ENCODE results near the gene CBARP.
A peak's percentile ranks its signal among the peaks of the same experiment; 100 is the strongest.

The CBARP gene

GRCh38 chr19:1235625-1236538, 1.9 kb downstream of the CBARP start:
- Histone ChIP-seq H3K4me1 (ENCODE audit: control insufficient read depth, insufficient read depth, low read length) (peaks cover 42% of the 10 kb centered on the region), H3K27me3 (ENCODE audit: control insufficient read depth, insufficient read depth, low read length) (peaks cover 33% of the 10 kb centered on the region), H3K4me3 (ENCODE audit: low read length) (no peak overlapping the region), H3K36me3 (ENCODE audit: control insufficient read depth, insufficient read depth, low read length) (no peaks in the 10 kb centered on the region), H3K9me3 (ENCODE audit: control insufficient read depth, low read length) (no peaks in the 10 kb centered on the region), H3K9ac (ENCODE audit: low read length) (no peak overlapping the region)

GRCh38 chr19:1234955-1235380, 2.8 kb downstream of the CBARP start:
- no peaks in the 10 kb centered on the region for H3K9me3 ChIP-seq (ENCODE audit: control insufficient read depth, low read length)
- H3K27me3 ChIP-seq (ENCODE audit: control insufficient read depth, insufficient read depth, low read length) = peaks cover 33% of the 10 kb centered on the region
- H3K4me1 ChIP-seq (ENCODE audit: control insufficient read depth, insufficient read depth, low read length) = peaks cover 37% of the 10 kb centered on the region
- H3K36me3 ChIP-seq (ENCODE audit: control insufficient read depth, insufficient read depth, low read length) = no peaks in the 10 kb centered on the region
- no peak overlapping the region for H3K4me3 ChIP-seq (ENCODE audit: low read length)
- H3K9ac ChIP-seq (ENCODE audit: low read length) = no peak overlapping the region

- Histone ChIP-seq H3K9ac (ENCODE audit: low read length) (no peak overlapping the region), H3K27me3 (ENCODE audit: control insufficient read depth, insufficient read depth, low read length) (peaks cover 33% of the 10 kb centered on the region), H3K9me3 (ENCODE audit: control insufficient read depth, low read length) (no peaks in the 10 kb centered on the region), H3K36me3 (ENCODE audit: control insufficient read depth, insufficient read depth, low read length) (no peaks in the 10 kb centered on the region), H3K4me1 (ENCODE audit: control insufficient read depth, insufficient read depth, low read length) (peaks cover 35% of the 10 kb centered on the region), H3K4me3 (ENCODE audit: low read length) (no peak overlapping the region)
Measured at GRCh38 chr19:1234051-1234954, 3.5 kb downstream of the CBARP start.

GRCh38 chr19:1233115-1233667, 4.6 kb downstream of the CBARP start:
- H3K4me3 ChIP-seq (ENCODE audit: low read length) = no peak overlapping the region
- no peaks in the 10 kb centered on the region for H3K36me3 ChIP-seq (ENCODE audit: control insufficient read depth, insufficient read depth, low read length)
- peaks cover 30% of the 10 kb centered on the region for H3K4me1 ChIP-seq (ENCODE audit: control insufficient read depth, insufficient read depth, low read length)
- H3K9ac ChIP-seq (ENCODE audit: low read length) = no peak overlapping the region
- no peaks in the 10 kb centered on the region for H3K9me3 ChIP-seq (ENCODE audit: control insufficient read depth, low read length)
- peaks cover 24% of the 10 kb centered on the region for H3K27me3 ChIP-seq (ENCODE audit: control insufficient read depth, insufficient read depth, low read length)

GRCh38 chr19:1232652-1233072, 5.1 kb downstream of the CBARP start:
- Histone ChIP-seq H3K9me3 (ENCODE audit: control insufficient read depth, low read length) (no peaks in the 10 kb centered on the region), H3K9ac (ENCODE audit: low read length) (no peak overlapping the region), H3K36me3 (ENCODE audit: control insufficient read depth, insufficient read depth, low read length) (no peaks in the 10 kb centered on the region), H3K4me1 (ENCODE audit: control insufficient read depth, insufficient read depth, low read length) (peaks cover 31% of the 10 kb centered on the region), H3K4me3 (ENCODE audit: low read length) (no peak overlapping the region), H3K27me3 (ENCODE audit: control insufficient read depth, insufficient read depth, low read length) (peaks cover 23% of the 10 kb centered on the region)

GRCh38 chr19:1231729-1232637, 5.8 kb downstream of the CBARP start:
- Histone ChIP-seq H3K4me3 (ENCODE audit: low read length) (no peak overlapping the region), H3K9me3 (ENCODE audit: control insufficient read depth, low read length) (no peaks in the 10 kb centered on the region), H3K4me1 (ENCODE audit: control insufficient read depth, insufficient read depth, low read length) (peaks cover 31% of the 10 kb centered on the region), H3K27me3 (ENCODE audit: control insufficient read depth, insufficient read depth, low read length) (peaks cover 17% of the 10 kb centered on the region), H3K36me3 (ENCODE audit: control insufficient read depth, insufficient read depth, low read length) (no peaks in the 10 kb centered on the region), H3K9ac (ENCODE audit: low read length) (peak overlapping the region; percentile 12)

- Histone ChIP-seq H3K27me3 (ENCODE audit: control insufficient read depth, insufficient read depth, low read length) (peaks cover 10% of the 10 kb centered on the region), H3K4me3 (ENCODE audit: low read length) (no peak overlapping the region), H3K9me3 (ENCODE audit: control insufficient read depth, low read length) (no peaks in the 10 kb centered on the region), H3K9ac (ENCODE audit: low read length) (no peak overlapping the region), H3K36me3 (ENCODE audit: control insufficient read depth, insufficient read depth, low read length) (no peaks in the 10 kb centered on the region), H3K4me1 (ENCODE audit: control insufficient read depth, insufficient read depth, low read length) (peaks cover 31% of the 10 kb centered on the region)
Measured at GRCh38 chr19:1230783-1231489, 6.9 kb downstream of the CBARP start.

- Histone ChIP-seq H3K4me1 (ENCODE audit: control insufficient read depth, insufficient read depth, low read length) (peaks cover 31% of the 10 kb centered on the region), H3K9me3 (ENCODE audit: control insufficient read depth, low read length) (no peaks in the 10 kb centered on the region), H3K9ac (ENCODE audit: low read length) (no peak overlapping the region), H3K27me3 (ENCODE audit: control insufficient read depth, insufficient read depth, low read length) (peaks cover 5% of the 10 kb centered on the region), H3K4me3 (ENCODE audit: low read length) (no peak overlapping the region), H3K36me3 (ENCODE audit: control insufficient read depth, insufficient read depth, low read length) (no peaks in the 10 kb centered on the region)
Measured at GRCh38 chr19:1229924-1230782, 7.7 kb downstream of the CBARP start.

- H3K4me1 ChIP-seq (ENCODE audit: control insufficient read depth, insufficient read depth, low read length) = peaks cover 28% of the 10 kb centered on the region
Measured at GRCh38 chr19:1229056-1229923, 8.5 kb downstream of the CBARP start.

More at GRCh38 chr19:1229056-1229923, 8.5 kb downstream of the CBARP start:
- Histone ChIP-seq H3K9me3 (ENCODE audit: control insufficient read depth, low read length) (no peaks in the 10 kb centered on the region), H3K4me3 (ENCODE audit: low read length) (no peak overlapping the region), H3K9ac (ENCODE audit: low read length) (no peak overlapping the region), H3K27me3 (ENCODE audit: control insufficient read depth, insufficient read depth, low read length) (peaks cover 5% of the 10 kb centered on the region), H3K36me3 (ENCODE audit: control insufficient read depth, insufficient read depth, low read length) (no peaks in the 10 kb centered on the region)

Measured in mucosa of stomach (tissue), 1 donor.